H1 (cell line): ENCODE results near the gene CAMK2D. TPM values are rescaled to one million over a fixed set of nuclear protein-coding genes. Genes with fewer than 3 reads are reported as not detected.

Experiments used
- ASH2L ChIP-seq: fragments of 200-600, 300-600 bp; sonication (generic); IDR thresholded peaks from one replicate; pipeline ENCODE4 v1.7.1; 2017; ENCODE audit warnings: low read length
- ATF3 ChIP-seq: IDR thresholded peaks from 2 replicates; pipeline ENCODE4 v1.6.1; 2011; ENCODE audit warnings: low read depth, mild to moderate bottlenecking, low read length; ENCODE audit not compliant: insufficient read depth
- BCL11A ChIP-seq, 2 experiments: IDR thresholded peaks; one replicate each; pipeline ENCODE4 v1.6.1; 2011; ENCODE audit warnings: low read depth in 2 of 2, low read length in 2 of 2, mild to moderate bottlenecking in 2 of 2
- EZH2 ChIP-seq: fragments of 200-600 bp; sonication (generic); IDR thresholded peaks from 2 replicates; pipeline ENCODE4 v1.7.1; 2012; ENCODE audit warnings: low read depth, mild to moderate bottlenecking, moderate library complexity, low read length, inconsistent platforms; ENCODE audit not compliant: severe bottlenecking
- HDAC6 ChIP-seq: IDR thresholded peaks from one replicate; pipeline ENCODE4 v1.7.1; 2012; ENCODE audit warnings: low read depth, mild to moderate bottlenecking, inconsistent platforms, low read length, moderate library complexity
- KDM1A ChIP-seq: fragments of 200-600, 300-600 bp; sonication (generic); IDR thresholded peaks from 2 replicates; pipeline ENCODE4 v1.7.1; 2016; ENCODE audit warnings: mild to moderate bottlenecking, low read length, borderline replicate concordance
- POU5F1 ChIP-seq: IDR thresholded peaks from 2 replicates; pipeline ENCODE4 v1.6.1; 2011; ENCODE audit warnings: low read depth, mild to moderate bottlenecking, low read length, moderate library complexity
- RFX5 ChIP-seq: IDR thresholded peaks from 2 replicates; pipeline ENCODE4 v1.6.1; 2011; ENCODE audit warnings: low read depth, low read length, improper control_type of control experiment, borderline replicate concordance
- RXRA ChIP-seq: IDR thresholded peaks from 2 replicates; pipeline ENCODE4 v1.6.1; 2011; ENCODE audit warnings: low read depth, mild to moderate bottlenecking, low read length, moderate library complexity; ENCODE audit not compliant: insufficient read depth
- polyA plus RNA-seq, 7 experiments: library from polyadenylated mRNA; depleted of rRNA in 3 of 7; stranded (reverse) in 5 of 7; unstranded in 2 of 7; fragments of >200 nt in 5 of 7; fragments of 200-250 nt in 2 of 7; gene quantifications; 1 replicate in 5 of 7; 2 replicates in 1 of 7; 4 replicates in 1 of 7; pipeline versions ENCODE4 v1.2.1 to v1.2.3, GENCODE V29; 2011 to 2013; ENCODE audit warnings: missing spikeins in 2 of 7, mixed read lengths in 2 of 7
- total RNA-seq: library from RNA; stranded (reverse); fragmentation: NEBNext Ultra II Directional; extraction: Animal tissue kit (Norgen Biotek cat#: 25700); gene quantifications from 2 replicates; pipeline ENCODE4 v1.2.1, GENCODE V29; 2021

CAMK2D gene
- total and polyA plus RNA-seq, 2 of the 8 experiments (the other 6 are each of a cell fraction or from before 2014, with no cell fraction given) = 3.2 to 7.0 TPM

DNA sequence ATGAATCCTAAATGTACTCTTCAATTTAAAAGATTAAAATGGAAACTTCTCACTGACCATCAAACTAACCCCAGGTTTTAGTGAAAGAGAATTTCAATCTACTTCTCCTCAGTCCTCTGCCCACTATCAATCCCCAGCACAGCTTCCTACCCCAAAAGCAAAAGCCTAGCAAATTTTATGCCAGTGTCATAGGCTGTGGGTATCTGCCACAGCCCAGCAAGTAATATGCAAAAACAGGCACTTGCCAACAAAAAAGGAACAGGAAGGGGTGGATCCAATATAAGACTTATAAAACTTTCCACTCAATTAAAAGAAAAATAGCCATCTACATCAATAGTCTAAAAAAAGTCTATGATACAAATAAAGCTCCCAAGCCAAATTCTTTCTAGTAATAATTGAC lies 22.3 kb downstream of the CAMK2D start (continued):
- TF ChIP-seq RFX5 (no peak), RXRA (no peak), KDM1A (no peak), ATF3 (no peak), EZH2 (no peak), ASH2L (no peak), POU5F1 (no peak), BCL11A (IDR thresholded peaks at IDR 0.05; ENCODE audit: low read depth in 2 of 2, low read length in 2 of 2) (no peak), HDAC6 (no peak)
